Activated naive CD4-positive, alpha-beta T cell treated with anti-CD3 and anti-CD28 coated beads, Interleukin-2, amount 10 ng/mL, durations not matched to agents 7 days and 5 days (primary cell): Measurements from ENCODE around the gene RBM7.

Experiments used
- CTCF ChIA-PET: fragments of 350-600 bp; sonication (Branson Sonifier 250); formaldehyde crosslinking; loops from one replicate; lab custom pipeline; 2021; ENCODE audit warnings: antibody characterized with exemption; lab: Charles Lee
- DNase-seq: peaks from one replicate; pipeline ENCODE4 v3.0.0-alpha.2; 2020
- H3K27ac Mint-ChIP-seq: one replicate; pipeline ENCODE4 v1.8.0; 2021; ENCODE audit warnings: mild to moderate bottlenecking, moderate library complexity, mixed read lengths
- H3K27me3 Mint-ChIP-seq: one replicate; pipeline ENCODE4 v1.8.0; 2021; ENCODE audit warnings: mild to moderate bottlenecking, mixed read lengths
- H3K36me3 Mint-ChIP-seq: one replicate; pipeline ENCODE4 v1.8.0; 2021; ENCODE audit warnings: mixed read lengths
- H3K4me1 Mint-ChIP-seq: one replicate; pipeline ENCODE4 v1.8.0; 2021; ENCODE audit warnings: mixed read lengths
- H3K4me3 Mint-ChIP-seq: one replicate; pipeline ENCODE4 v1.8.0; 2021; ENCODE audit warnings: mild to moderate bottlenecking, moderate library complexity, mixed read lengths
- H3K9me3 Mint-ChIP-seq: one replicate; pipeline ENCODE4 v1.8.0; 2021; ENCODE audit warnings: mixed read lengths

RBM7 gene

GRCh38 chr11:114400216-114400914, at the start of gene RBM7, which contains the start of gene C11orf71:
TSS of gene RBM7 (plus strand) at chr11:114400666. CDS start at chr11:114400672, 6 bp downstream.
TSS of gene C11orf71 (minus strand) at chr11:114400511. CDS start at chr11:114400331, 180 bp downstream.
- Mint-ChIP-seq H3K27me3 (peaks cover 4% of the 10 kb centered on the region), H3K36me3 (peaks cover 38% of the 10 kb centered on the region), H3K27ac (peak within 1 kb of the TSS; percentile 98), H3K4me1 (peaks cover 40% of the 10 kb centered on the region), H3K4me3 (peak within 1 kb of the TSS; percentile 96), H3K9me3 (no peaks in the 10 kb centered on the region)
- peak; percentile 99 for DNase-seq
- CTCF ChIA-PET: no interaction called here

GRCh38 chr11:114353443-114353842, 47.0 kb upstream of the RBM7 start:
- Mint-ChIP-seq H3K9me3 (no peaks in the 10 kb centered on the region), H3K27ac (no peak overlapping the region), H3K36me3 (no peaks in the 10 kb centered on the region), H3K4me1 (no peaks in the 10 kb centered on the region), H3K27me3 (peaks cover 4% of the 10 kb centered on the region), H3K4me3 (no peak overlapping the region)
- no peak for DNase-seq
- CTCF ChIA-PET: no interaction called here

GRCh38 chr11:114354076-114354475, 46.4 kb upstream of the RBM7 start:
- CTCF ChIA-PET: no interaction called here

GRCh38 chr11:114358716-114359115, 41.8 kb upstream of the RBM7 start:
- H3K4me3 Mint-ChIP-seq: no peak overlapping the region
- no peaks in the 10 kb centered on the region for H3K4me1 Mint-ChIP-seq
- DNase-seq: no peak
- no peaks in the 10 kb centered on the region for H3K9me3 Mint-ChIP-seq
- CTCF ChIA-PET: no interaction called here
- H3K27me3 Mint-ChIP-seq: no peaks in the 10 kb centered on the region
- H3K36me3 Mint-ChIP-seq: no peaks in the 10 kb centered on the region
- H3K27ac Mint-ChIP-seq: no peak overlapping the region

More at GRCh38 chr11:114354076-114354475, 46.4 kb upstream of the RBM7 start:
- no peak overlapping the region for H3K27ac Mint-ChIP-seq
- H3K4me3 Mint-ChIP-seq: no peak overlapping the region
- no peaks in the 10 kb centered on the region for H3K9me3 Mint-ChIP-seq
- no peak for DNase-seq
- H3K36me3 Mint-ChIP-seq: no peaks in the 10 kb centered on the region
- H3K27me3 Mint-ChIP-seq: peaks cover 4% of the 10 kb centered on the region
- no peaks in the 10 kb centered on the region for H3K4me1 Mint-ChIP-seq

GRCh38 chr11:114359342-114359741, 41.1 kb upstream of the RBM7 start:
- Mint-ChIP-seq H3K4me1 (no peaks in the 10 kb centered on the region), H3K27me3 (no peaks in the 10 kb centered on the region), H3K4me3 (no peak overlapping the region), H3K27ac (no peak overlapping the region), H3K9me3 (no peaks in the 10 kb centered on the region), H3K36me3 (no peaks in the 10 kb centered on the region)
- CTCF ChIA-PET: no interaction called here
- DNase-seq: no peak

- no peak for DNase-seq
- H3K4me1 Mint-ChIP-seq: no peaks in the 10 kb centered on the region
- H3K4me3 Mint-ChIP-seq: no peak overlapping the region
- CTCF ChIA-PET: no interaction called here
- H3K27ac Mint-ChIP-seq: no peak overlapping the region
- H3K27me3 Mint-ChIP-seq: peaks cover 4% of the 10 kb centered on the region
- no peaks in the 10 kb centered on the region for H3K36me3 Mint-ChIP-seq
- H3K9me3 Mint-ChIP-seq: no peaks in the 10 kb centered on the region
These were observed 38.1 kb upstream of the RBM7 start for GRCh38 chr11:114362326-114362725.

- no peak overlapping the region for H3K27ac Mint-ChIP-seq
- DNase-seq: no peak
- no peaks in the 10 kb centered on the region for H3K4me1 Mint-ChIP-seq
- CTCF ChIA-PET: no interaction called here
- H3K27me3 Mint-ChIP-seq: peaks cover 4% of the 10 kb centered on the region
- no peaks in the 10 kb centered on the region for H3K36me3 Mint-ChIP-seq
- H3K9me3 Mint-ChIP-seq: no peaks in the 10 kb centered on the region
- no peak overlapping the region for H3K4me3 Mint-ChIP-seq
These were observed 37.5 kb upstream of the RBM7 start for GRCh38 chr11:114362958-114363357.

GRCh38 chr11:114366331-114367243, 33.9 kb upstream of the RBM7 start:
- DNase-seq: no peak
- CTCF ChIA-PET: interaction anchor here (1.4 kb wide), 1 partner anchor 19 kb away, joined by 3 read pairs; no protein-coding TSS in a partner anchor
- H3K4me1 Mint-ChIP-seq: no peaks in the 10 kb centered on the region
- H3K9me3 Mint-ChIP-seq: no peaks in the 10 kb centered on the region
- H3K4me3 Mint-ChIP-seq: no peak overlapping the region
- H3K36me3 Mint-ChIP-seq: no peaks in the 10 kb centered on the region
- no peak overlapping the region for H3K27ac Mint-ChIP-seq
- peaks cover 4% of the 10 kb centered on the region for H3K27me3 Mint-ChIP-seq

- CTCF ChIA-PET: interaction anchor here (0.6 to 1.4 kb wide), 2 partner anchors 20 to 78 kb away, joined by 3 read pairs; no protein-coding TSS in a partner anchor
- peaks cover 8% of the 10 kb centered on the region for H3K27me3 Mint-ChIP-seq
- no peaks in the 10 kb centered on the region for H3K9me3 Mint-ChIP-seq
- H3K36me3 Mint-ChIP-seq: no peaks in the 10 kb centered on the region
- no peaks in the 10 kb centered on the region for H3K4me1 Mint-ChIP-seq
- DNase-seq: no peak
- no peak overlapping the region for H3K4me3 Mint-ChIP-seq
- no peak overlapping the region for H3K27ac Mint-ChIP-seq
These were observed 33.1 kb upstream of the RBM7 start for GRCh38 chr11:114367244-114367957.

GRCh38 chr11:114368918-114369680, 31.4 kb upstream of the RBM7 start:
- Mint-ChIP-seq H3K9me3 (no peaks in the 10 kb centered on the region), H3K27ac (no peak overlapping the region), H3K36me3 (no peaks in the 10 kb centered on the region), H3K27me3 (peaks cover 9% of the 10 kb centered on the region), H3K4me1 (no peaks in the 10 kb centered on the region), H3K4me3 (no peak overlapping the region)
- DNase-seq: no peak
- CTCF ChIA-PET: no interaction called here

- Mint-ChIP-seq H3K4me3 (no peak overlapping the region), H3K27ac (no peak overlapping the region), H3K4me1 (no peaks in the 10 kb centered on the region), H3K9me3 (no peaks in the 10 kb centered on the region), H3K27me3 (peaks cover 4% of the 10 kb centered on the region), H3K36me3 (no peaks in the 10 kb centered on the region)
- no peak for DNase-seq
- CTCF ChIA-PET: no interaction called here
These were observed 25.4 kb upstream of the RBM7 start for GRCh38 chr11:114375052-114375451.

GRCh38 chr11:114377612-114378267, 22.7 kb upstream of the RBM7 start:
- Mint-ChIP-seq H3K27me3 (no peaks in the 10 kb centered on the region), H3K27ac (no peak overlapping the region), H3K9me3 (no peaks in the 10 kb centered on the region), H3K36me3 (no peaks in the 10 kb centered on the region), H3K4me1 (peaks cover 5% of the 10 kb centered on the region), H3K4me3 (no peak overlapping the region)
- no peak for DNase-seq
- CTCF ChIA-PET: interaction anchor here (1.7 kb wide), 1 partner anchor 37 kb away, joined by 3 read pairs; no protein-coding TSS in a partner anchor
